Natural killer cell (primary cell): ENCODE results near the gene IL36B. TPM values are rescaled to one million over a fixed set of nuclear protein-coding genes. Genes with fewer than 3 reads are reported as not detected.

Experiments
- ATAC-seq, 3 donors: fragments of 150-1000 bp in 2 of 3; fragments of 200-7000 bp in 1 of 3; cut with Tn5 transposase; 1 replicate in 1 of 3; 2 replicates in 2 of 3; pipeline ENCODE4 v1.10.0; 2021; ENCODE audit warnings: mild to moderate bottlenecking in 2 of 3, moderate library complexity in 2 of 3
- DNase-seq, 2 donors: peaks; one replicate each; pipeline versions ENCODE4 v3.0.0 to v3.0.0-alpha.2; 2013 to 2021; ENCODE audit warnings: mixed read lengths in 1 of 2
- H3K27ac ChIP-seq: one replicate; pipeline ENCODE4 v1.5.1; 2013; ENCODE audit warnings: mild to moderate bottlenecking, low read length
- H3K27me3 ChIP-seq: one replicate; pipeline ENCODE4 v1.6.1; 2013; ENCODE audit warnings: low read length; ENCODE audit not compliant: control insufficient read depth, insufficient read depth
- H3K36me3 ChIP-seq: one replicate; pipeline ENCODE4 v1.6.1; 2013; ENCODE audit warnings: low read length; ENCODE audit not compliant: control insufficient read depth, insufficient read depth
- H3K4me1 ChIP-seq: one replicate; pipeline ENCODE4 v1.6.1; 2013; ENCODE audit warnings: low read length; ENCODE audit not compliant: control insufficient read depth, insufficient read depth
- H3K4me3 ChIP-seq: one replicate; pipeline ENCODE4 v1.5.1; 2013; ENCODE audit warnings: low read length
- H3K9me3 ChIP-seq: one replicate; pipeline ENCODE4 v1.6.1; 2013; ENCODE audit warnings: low read length; ENCODE audit not compliant: control insufficient read depth, insufficient read depth
- H3K27ac Mint-ChIP-seq, 2 donors: one replicate each; pipeline ENCODE4 v1.8.0; 2022; ENCODE audit warnings: mild to moderate bottlenecking in 2 of 2, mixed read lengths in 2 of 2, moderate library complexity in 1 of 2
- H3K27me3 Mint-ChIP-seq, 2 donors: one replicate each; pipeline ENCODE4 v1.8.0; 2022; ENCODE audit warnings: low read depth in 2 of 2, mixed read lengths in 2 of 2
- H3K36me3 Mint-ChIP-seq: one replicate; pipeline ENCODE4 v1.8.0; 2022; ENCODE audit warnings: mixed read lengths
- H3K4me1 Mint-ChIP-seq, 2 donors: one replicate each; pipeline ENCODE4 v1.8.0; 2022; ENCODE audit warnings: mixed read lengths in 2 of 2
- H3K4me3 Mint-ChIP-seq: one replicate; pipeline ENCODE4 v1.8.0; 2022; ENCODE audit warnings: mild to moderate bottlenecking, moderate library complexity, mixed read lengths
- H3K9me3 Mint-ChIP-seq, 2 donors: one replicate each; pipeline ENCODE4 v1.8.0; 2022; ENCODE audit warnings: mixed read lengths in 2 of 2
- WGBS: methylation state at CpG from one replicate; pipeline ENCODE4 v1.1.7; 2013; ENCODE audit warnings: missing lambda C conversion rate; ENCODE audit not compliant: insufficient coverage; 5-methylcytosine and 5-hydroxymethylcytosine counted together
- intact Hi-C: fragments of 100-400 bp; cut with micrococcal nuclease; formaldehyde crosslinking; loops from one replicate; pipeline ENCODE4 v1.14.2; 2022
- total RNA-seq, 4 donors: library from RNA; stranded (reverse); fragments of 120-200 nt in 1 of 4; gene quantifications; one replicate each; pipeline versions ENCODE4 v1.2.3 to v1.2.4, GENCODE V29; 2013 to 2022
- TF ChIP-seq, protein P1 (sequence below): fragments of 200-600 bp; IDR thresholded peaks from one replicate; pipeline ENCODE4 v1.8.0; 2022; ENCODE audit warnings: antibody characterized with exemption

Gene IL36B
- total RNA-seq, 3 donors from 2014 or later (not counting 1 experiment from before 2014, with no cell fraction given), result not detected

GRCh38 chr2:113013336-113013661 is 39.4 kb downstream of the IL36B start:
- Mint-ChIP-seq H3K4me1 (no peaks in the 10 kb centered on the region), H3K9me3 (no peaks in the 10 kb centered on the region), H3K27me3 (peaks cover 24 to 41% of the 10 kb centered on the region in 2 donors), H3K4me3 (no peak overlapping the region), H3K36me3 (no peaks in the 10 kb centered on the region), H3K27ac (no peak overlapping the region)
- intact Hi-C loops, result no loop called here
- 87% methylated on average over 2 of the region's 3 CpGs for WGBS
- Histone ChIP-seq H3K27ac (no peak overlapping the region), H3K9me3 (no peaks in the 10 kb centered on the region), H3K4me1 (no peaks in the 10 kb centered on the region), H3K4me3 (no peak overlapping the region), H3K27me3 (peaks cover 5% of the 10 kb centered on the region), H3K36me3 (no peaks in the 10 kb centered on the region)
- no peak for DNase-seq
- no peak for ATAC-seq
- TF ChIP-seq, protein P1, sequence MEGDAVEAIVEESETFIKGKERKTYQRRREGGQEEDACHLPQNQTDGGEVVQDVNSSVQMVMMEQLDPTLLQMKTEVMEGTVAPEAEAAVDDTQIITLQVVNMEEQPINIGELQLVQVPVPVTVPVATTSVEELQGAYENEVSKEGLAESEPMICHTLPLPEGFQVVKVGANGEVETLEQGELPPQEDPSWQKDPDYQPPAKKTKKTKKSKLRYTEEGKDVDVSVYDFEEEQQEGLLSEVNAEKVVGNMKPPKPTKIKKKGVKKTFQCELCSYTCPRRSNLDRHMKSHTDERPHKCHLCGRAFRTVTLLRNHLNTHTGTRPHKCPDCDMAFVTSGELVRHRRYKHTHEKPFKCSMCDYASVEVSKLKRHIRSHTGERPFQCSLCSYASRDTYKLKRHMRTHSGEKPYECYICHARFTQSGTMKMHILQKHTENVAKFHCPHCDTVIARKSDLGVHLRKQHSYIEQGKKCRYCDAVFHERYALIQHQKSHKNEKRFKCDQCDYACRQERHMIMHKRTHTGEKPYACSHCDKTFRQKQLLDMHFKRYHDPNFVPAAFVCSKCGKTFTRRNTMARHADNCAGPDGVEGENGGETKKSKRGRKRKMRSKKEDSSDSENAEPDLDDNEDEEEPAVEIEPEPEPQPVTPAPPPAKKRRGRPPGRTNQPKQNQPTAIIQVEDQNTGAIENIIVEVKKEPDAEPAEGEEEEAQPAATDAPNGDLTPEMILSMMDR, result no peak

GRCh38 chr2:113012436-113013335 is 40.0 kb downstream of the IL36B start:
- ATAC-seq (no peak), DNase-seq (no peak)
- Mint-ChIP-seq H3K4me3 (no peak overlapping the region), H3K36me3 (no peaks in the 10 kb centered on the region), H3K9me3 (no peaks in the 10 kb centered on the region), H3K27me3 (peaks cover 20 to 35% of the 10 kb centered on the region in 2 donors), H3K27ac (no peak overlapping the region), H3K4me1 (no peaks in the 10 kb centered on the region)
- Histone ChIP-seq H3K9me3 (no peaks in the 10 kb centered on the region), H3K4me3 (no peak overlapping the region), H3K36me3 (no peaks in the 10 kb centered on the region), H3K27ac (no peak overlapping the region), H3K27me3 (peaks cover 5% of the 10 kb centered on the region), H3K4me1 (no peaks in the 10 kb centered on the region)
- intact Hi-C loops, result no loop called here
- TF ChIP-seq, protein P1, result no peak
- 78% methylated on average over 7 of the region's 8 CpGs for WGBS

DNA sequence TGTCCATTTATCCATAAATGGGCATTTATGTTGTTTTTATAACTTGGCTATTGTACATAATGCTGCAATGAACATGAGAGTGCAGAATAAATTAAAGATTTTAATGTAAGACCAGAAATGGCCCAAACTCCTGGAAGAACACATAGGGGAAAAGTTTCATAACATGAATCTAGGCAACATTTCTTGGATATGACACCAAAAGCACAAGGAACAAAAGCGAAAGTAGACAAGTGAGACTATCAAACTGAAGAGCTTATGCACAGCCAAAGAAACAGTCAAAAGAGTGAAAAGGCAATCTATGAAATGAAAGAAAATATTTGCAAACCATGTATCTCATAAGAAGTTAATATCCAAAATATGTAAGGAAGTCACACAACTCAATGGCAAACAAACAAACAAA is 41.6 kb downstream of the IL36B start:
- intact Hi-C loops, result no loop called here
- no peaks in the 10 kb centered on the region for H3K36me3 ChIP-seq
- TF ChIP-seq, protein P1, result no peak
- no peak overlapping the region for H3K4me3 Mint-ChIP-seq
- no peak for ATAC-seq
- whole genome bisulfite sequencing, result 94% methylated on average over 1 of the region's 1 CpG
- no peaks in the 10 kb centered on the region for H3K36me3 Mint-ChIP-seq
- H3K9me3 Mint-ChIP-seq, result no peaks in the 10 kb centered on the region
- DNase-seq, result no peak
- no peak overlapping the region for H3K4me3 ChIP-seq
- no peaks in the 10 kb centered on the region for H3K9me3 ChIP-seq
- no peak overlapping the region for H3K27ac Mint-ChIP-seq
- no peak overlapping the region for H3K27ac ChIP-seq
- H3K4me1 Mint-ChIP-seq, result no peaks in the 10 kb centered on the region
- peaks cover 12 to 25% of the 10 kb centered on the region in 2 donors for H3K27me3 Mint-ChIP-seq
- H3K27me3 ChIP-seq, result peaks cover 5% of the 10 kb centered on the region
- no peaks in the 10 kb centered on the region for H3K4me1 ChIP-seq
